H9 (cell line): ENCODE data around the gene LDB2. TPM values are rescaled to one million over a fixed set of nuclear protein-coding genes. Genes with fewer than 3 reads are reported as not detected.

Experiments
- DNase-seq: peaks from one replicate; pipeline ENCODE4 v3.0.0-alpha.2; 2017
- H2AFZ ChIP-seq: one replicate; pipeline ENCODE4 v1.6.1; 2013; ENCODE audit warnings: mild to moderate bottlenecking, low read length, control low read depth, moderate library complexity
- H2AK5ac ChIP-seq: 2 replicates; pipeline ENCODE4 v1.6.1; 2013; ENCODE audit warnings: low read length, control low read depth, mixed read lengths; ENCODE audit not compliant: insufficient read length
- H2BK120ac ChIP-seq: one replicate; pipeline ENCODE4 v1.6.1; 2013; ENCODE audit warnings: low read depth, mild to moderate bottlenecking, low read length, control low read depth, inconsistent platforms; ENCODE audit not compliant: poor library complexity, severe bottlenecking
- H2BK12ac ChIP-seq: 2 replicates; pipeline ENCODE4 v1.6.1; 2013; ENCODE audit warnings: low read length, control low read depth, mixed read lengths, low read depth; ENCODE audit not compliant: insufficient read length
- H2BK15ac ChIP-seq: 2 replicates; pipeline ENCODE4 v1.6.1; 2013; ENCODE audit warnings: low read depth, low read length, control low read depth
- H2BK20ac ChIP-seq: one replicate; pipeline ENCODE4 v1.6.1; 2013; ENCODE audit warnings: low read depth, mild to moderate bottlenecking, low read length, control low read depth, inconsistent platforms; ENCODE audit not compliant: poor library complexity, severe bottlenecking
- H2BK5ac ChIP-seq: 2 replicates; pipeline ENCODE4 v1.6.1; 2013; ENCODE audit warnings: low read length, control low read depth, mixed read lengths; ENCODE audit not compliant: insufficient read length
- H3K14ac ChIP-seq: 2 replicates; pipeline ENCODE4 v1.6.1; 2013; ENCODE audit warnings: low read length, control low read depth; ENCODE audit not compliant: insufficient read depth
- H3K18ac ChIP-seq: 2 replicates; pipeline ENCODE4 v1.6.1; 2013; ENCODE audit warnings: low read depth, mild to moderate bottlenecking, mixed read lengths, low read length, control low read depth; ENCODE audit not compliant: insufficient read length
- H3K23ac ChIP-seq: 2 replicates; pipeline ENCODE4 v1.6.1; 2013; ENCODE audit warnings: low read length, control low read depth, mixed read lengths, low read depth; ENCODE audit not compliant: insufficient read length
- H3K23me2 ChIP-seq: 2 replicates; pipeline ENCODE4 v1.6.1; 2013; ENCODE audit warnings: low read depth, mild to moderate bottlenecking, mixed read lengths, low read length, control low read depth; ENCODE audit not compliant: insufficient read length, poor library complexity, severe bottlenecking
- H3K27ac ChIP-seq: 2 replicates; pipeline ENCODE4 v1.5.1; 2013; ENCODE audit warnings: low read length, control low read depth, mixed read lengths, low read depth; ENCODE audit not compliant: insufficient read length
- H3K27me3 ChIP-seq: 2 replicates; pipeline ENCODE4 v1.6.1; 2013; ENCODE audit warnings: low read length, control low read depth, inconsistent platforms; ENCODE audit not compliant: insufficient read depth
- H3K4ac ChIP-seq: 2 replicates; pipeline ENCODE4 v1.6.1; 2013; ENCODE audit warnings: low read depth, mild to moderate bottlenecking, control low read depth, inconsistent platforms, low read length, moderate library complexity
- H3K4me1 ChIP-seq: 2 replicates; pipeline ENCODE4 v1.6.1; 2013; ENCODE audit warnings: low read length, control low read depth, inconsistent platforms; ENCODE audit not compliant: insufficient read depth
- H3K4me2 ChIP-seq: 2 replicates; pipeline ENCODE4 v1.6.1; 2013; ENCODE audit warnings: low read length, control low read depth, mixed read lengths; ENCODE audit not compliant: insufficient read length, insufficient read depth
- H3K56ac ChIP-seq: 2 replicates; pipeline ENCODE4 v1.6.1; 2013; ENCODE audit warnings: low read depth, mild to moderate bottlenecking, mixed read lengths, low read length, control low read depth; ENCODE audit not compliant: insufficient read length
- H3K79me1 ChIP-seq: 2 replicates; pipeline ENCODE4 v1.6.1; 2013; ENCODE audit warnings: low read depth, mild to moderate bottlenecking, moderate library complexity, low read length, control low read depth, inconsistent platforms; ENCODE audit not compliant: insufficient read depth, poor library complexity, severe bottlenecking
- H3K79me2 ChIP-seq: 2 replicates; pipeline ENCODE4 v1.6.1; 2013; ENCODE audit warnings: low read length, control low read depth, inconsistent platforms; ENCODE audit not compliant: insufficient read depth
- H3K9ac ChIP-seq: 2 replicates; pipeline ENCODE4 v1.6.1; 2013; ENCODE audit warnings: low read length, control low read depth, mixed read lengths; ENCODE audit not compliant: insufficient read length; ENCODE audit errors: extremely low read depth
- H3K9me3 ChIP-seq: one replicate; pipeline ENCODE4 v1.6.1; 2013; ENCODE audit warnings: low read depth, low read length, inconsistent platforms; ENCODE audit not compliant: control insufficient read depth
- H3T11ph ChIP-seq: one replicate; pipeline ENCODE4 v1.6.1; 2013; ENCODE audit warnings: mild to moderate bottlenecking, low read length, control low read depth, inconsistent platforms
- H4K20me1 ChIP-seq: one replicate; pipeline ENCODE4 v1.6.1; 2013; ENCODE audit not compliant: control insufficient read depth, insufficient read length, insufficient read depth
- H4K5ac ChIP-seq: 2 replicates; pipeline ENCODE4 v1.6.1; 2013; ENCODE audit warnings: low read depth, mild to moderate bottlenecking, mixed read lengths, low read length, control low read depth; ENCODE audit not compliant: insufficient read length
- H4K8ac ChIP-seq: replicated peaks from 2 replicates; pipeline ENCODE4 v1.6.1; 2013; ENCODE audit warnings: low read length, control low read depth, mixed read lengths, low read depth; ENCODE audit not compliant: insufficient read length
- H4K91ac ChIP-seq: 2 replicates; pipeline ENCODE4 v1.6.1; 2013; ENCODE audit warnings: low read depth, mild to moderate bottlenecking, moderate library complexity, mixed read lengths, low read length, control low read depth; ENCODE audit not compliant: insufficient read length
- H3K27ac Mint-ChIP-seq, 3 experiments: 2 replicates in 2 of 3; 3 replicates in 1 of 3; pipeline ENCODE4 v1.8.0; 2020 to 2021; ENCODE audit warnings: mixed read lengths in 3 of 3, mild to moderate bottlenecking in 1 of 3, moderate library complexity in 1 of 3
- H3K27me3 Mint-ChIP-seq: 2 replicates; pipeline ENCODE4 v1.8.0; 2021; ENCODE audit warnings: low read depth, mild to moderate bottlenecking, moderate library complexity, mixed read lengths
- H3K36me3 Mint-ChIP-seq, 3 experiments: 2 replicates in 2 of 3; 3 replicates in 1 of 3; pipeline ENCODE4 v1.8.0; 2020 to 2021; ENCODE audit warnings: low read depth in 3 of 3, mixed read lengths in 3 of 3; ENCODE audit not compliant: insufficient read depth in 1 of 3
- H3K4me1 Mint-ChIP-seq, 2 experiments: 2 replicates each; pipeline ENCODE4 v1.8.0; 2020; ENCODE audit warnings: mixed read lengths in 2 of 2
- H3K4me3 Mint-ChIP-seq, 2 experiments: 2 replicates in 1 of 2; 3 replicates in 1 of 2; pipeline ENCODE4 v1.8.0; 2020 to 2021; ENCODE audit warnings: mild to moderate bottlenecking in 2 of 2, mixed read lengths in 2 of 2, moderate library complexity in 1 of 2
- H3K9me3 Mint-ChIP-seq, 2 experiments: 2 replicates in 1 of 2; 3 replicates in 1 of 2; pipeline ENCODE4 v1.8.0; 2020; ENCODE audit warnings: mild to moderate bottlenecking in 2 of 2, mixed read lengths in 2 of 2, moderate library complexity in 1 of 2
- CTCF ChIP-seq: fragments of 200-600 bp; sonication (generic); conservative IDR thresholded peaks from 3 replicates; pipeline ENCODE4 v1.8.0; 2021; ENCODE audit warnings: antibody characterized with exemption, mild to moderate bottlenecking
- WGBS: extraction: QIAGEN DNeasy Blood & Tissue Kit; methylation state at CpG from one replicate; pipeline ENCODE4 v1.1.7; 2013; ENCODE audit warnings: missing lambda C conversion rate, low lambda C conversion rate, mixed read lengths; ENCODE audit not compliant: insufficient read length; ENCODE audit errors: extremely low coverage; 5-methylcytosine and 5-hydroxymethylcytosine counted together
- total RNA-seq: library from RNA; stranded (reverse); gene quantifications from 2 replicates; pipeline ENCODE4 v1.2.1, GENCODE V29; 2021

The LDB2 gene
- total RNA-seq, 1 experiment from 2014 or later: 22.5 TPM

- H2BK15ac ChIP-seq: no peak overlapping the region
- H3K9me3 Mint-ChIP-seq: peaks cover 11 to 16% of the 10 kb centered on the region in 2 experiments
These were observed 392.7 kb downstream of the LDB2 start for GRCh38 chr4:16505726-16506125.

More at GRCh38 chr4:16505726-16506125, 392.7 kb downstream of the LDB2 start:
- no peaks in the 10 kb centered on the region for H3K23me2 ChIP-seq
- no peak overlapping the region for H3K4me2 ChIP-seq
- H2BK5ac ChIP-seq: no peak overlapping the region
- no peak overlapping the region for H3K4me3 Mint-ChIP-seq
- H2AK5ac ChIP-seq: no peak overlapping the region
- no peak overlapping the region for H3K14ac ChIP-seq
- H3K4ac ChIP-seq: no peak overlapping the region
- H2BK120ac ChIP-seq: no peak overlapping the region
- H3K56ac ChIP-seq: no peak overlapping the region
- no peak overlapping the region for H2BK20ac ChIP-seq
- peak overlapping the region in 1 of 3 experiments; percentile 15; a peak in 1 of 7 replicates for H3K27ac Mint-ChIP-seq
- H3K79me1 ChIP-seq: no peaks in the 10 kb centered on the region
- no peak overlapping the region for H2AFZ ChIP-seq
- DNase-seq: peak; percentile 61
- H3K4me1 Mint-ChIP-seq: peaks cover 7 to 8% of the 10 kb centered on the region in 2 experiments; a peak in 3 of 4 replicates
- no peaks in the 10 kb centered on the region for H3K4me1 ChIP-seq
- H3K9me3 ChIP-seq: no peaks in the 10 kb centered on the region
- no peak overlapping the region for H3K9ac ChIP-seq
- no peak overlapping the region for H2BK12ac ChIP-seq
- H3K27ac ChIP-seq: no peak overlapping the region
- no peak overlapping the region for H4K8ac ChIP-seq
- H3K27me3 ChIP-seq: no peaks in the 10 kb centered on the region
- peaks cover 33 to 57% (median 42%) of the 10 kb centered on the region in 3 experiments for H3K36me3 Mint-ChIP-seq
- no peak overlapping the region for H4K5ac ChIP-seq
- TF ChIP-seq CTCF: peak; percentile 71
- no peak overlapping the region for H3K18ac ChIP-seq
- no peak overlapping the region for H3T11ph ChIP-seq
- WGBS: no CpG with 5 or more reads among the region's 7 CpGs
- H3K79me2 ChIP-seq: no peaks in the 10 kb centered on the region
- H4K20me1 ChIP-seq: no peaks in the 10 kb centered on the region
- H3K23ac ChIP-seq: no peak overlapping the region
- H4K91ac ChIP-seq: no peak overlapping the region
- H3K27me3 Mint-ChIP-seq: no peaks in the 10 kb centered on the region
